Anterior cingulate cortex (tissue), 58 donors: ENCODE results near the gene CACNA1I.

Source experiments
- DNase-seq, 58 donors: peaks; one replicate each; lab custom pipeline; 2025; lab: John Stamatoyannopoulos, UW

The CACNA1I gene

DNA sequence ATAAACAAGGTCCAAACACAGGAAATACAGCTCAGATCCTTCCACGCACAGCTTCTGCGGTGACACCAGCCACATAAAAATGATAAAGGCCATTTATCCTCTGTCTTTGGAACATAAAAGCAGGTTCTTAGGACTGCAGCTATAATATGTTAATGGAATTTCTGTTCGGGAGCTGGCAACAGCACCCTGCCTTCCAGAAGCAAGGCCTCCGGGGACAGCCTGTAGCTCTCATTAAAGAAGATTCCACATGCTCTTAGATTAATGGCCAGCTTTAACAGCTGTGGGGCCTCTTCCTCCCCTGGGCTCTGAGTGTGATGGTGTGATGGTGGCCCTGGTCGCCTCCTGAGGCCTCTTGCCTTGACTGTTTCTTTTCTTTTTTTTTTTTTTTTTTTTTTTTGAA lies 137.3 kb downstream of the CACNA1I start:
- DNase-seq = no peak

DNA sequence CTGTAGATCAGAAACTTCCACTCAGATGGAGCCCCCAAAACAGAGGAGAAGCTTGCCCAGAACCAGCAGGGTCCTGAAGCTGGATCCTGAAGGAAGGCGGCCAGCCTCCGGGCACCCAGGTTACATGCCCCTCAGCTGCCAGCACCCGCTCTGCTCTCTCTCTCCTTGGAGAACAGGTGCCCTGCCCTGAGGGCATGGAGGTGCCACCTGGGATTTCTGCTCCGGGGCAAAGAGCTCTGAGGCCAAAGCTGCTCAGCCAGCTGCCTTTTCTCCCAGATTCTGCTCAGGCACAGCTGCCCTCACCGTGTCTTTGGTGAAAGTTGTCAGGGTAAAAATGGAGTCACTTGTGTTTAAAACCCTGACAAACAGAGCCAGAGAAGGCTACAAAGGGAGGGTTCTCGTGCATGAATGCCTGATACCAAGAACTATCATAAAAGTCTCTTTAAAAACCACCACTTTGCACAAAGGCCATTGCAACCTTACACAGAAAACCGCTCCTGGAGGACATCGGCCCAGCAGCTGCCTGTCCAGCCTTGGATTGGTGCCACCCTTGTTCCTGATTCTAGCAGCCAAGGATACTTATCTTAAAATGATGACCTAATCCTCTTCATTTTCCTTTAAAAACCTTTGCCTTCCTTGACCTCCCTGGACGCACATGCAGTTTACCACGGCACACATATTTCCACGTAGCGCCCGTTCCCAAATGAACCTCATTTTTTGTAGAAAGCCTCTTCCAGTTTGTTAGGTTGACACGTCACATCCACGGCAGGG lies 140.0 kb downstream of the CACNA1I start:
- no peak for DNase-seq

DNA sequence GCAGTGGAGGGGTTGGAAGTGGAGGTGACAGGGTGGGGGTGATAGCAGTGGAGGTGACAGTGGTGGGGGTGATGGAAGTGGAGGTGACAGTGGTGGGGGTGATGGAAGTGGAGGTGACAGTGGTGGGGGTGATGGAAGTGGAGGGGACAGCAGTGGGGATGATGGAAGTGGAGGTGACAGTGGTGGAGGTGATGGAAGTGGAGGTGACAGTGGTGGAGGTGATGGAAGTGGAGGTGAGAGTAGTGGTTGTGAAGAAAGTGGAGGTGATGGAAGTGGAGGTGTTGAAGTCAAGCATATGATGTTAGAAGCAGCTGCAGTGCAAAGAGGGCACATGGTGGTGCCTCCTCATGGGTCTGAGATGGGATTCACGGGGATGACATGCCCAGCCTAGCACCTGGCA lies 141.5 kb downstream of the CACNA1I start:
- no peak for DNase-seq

DNA sequence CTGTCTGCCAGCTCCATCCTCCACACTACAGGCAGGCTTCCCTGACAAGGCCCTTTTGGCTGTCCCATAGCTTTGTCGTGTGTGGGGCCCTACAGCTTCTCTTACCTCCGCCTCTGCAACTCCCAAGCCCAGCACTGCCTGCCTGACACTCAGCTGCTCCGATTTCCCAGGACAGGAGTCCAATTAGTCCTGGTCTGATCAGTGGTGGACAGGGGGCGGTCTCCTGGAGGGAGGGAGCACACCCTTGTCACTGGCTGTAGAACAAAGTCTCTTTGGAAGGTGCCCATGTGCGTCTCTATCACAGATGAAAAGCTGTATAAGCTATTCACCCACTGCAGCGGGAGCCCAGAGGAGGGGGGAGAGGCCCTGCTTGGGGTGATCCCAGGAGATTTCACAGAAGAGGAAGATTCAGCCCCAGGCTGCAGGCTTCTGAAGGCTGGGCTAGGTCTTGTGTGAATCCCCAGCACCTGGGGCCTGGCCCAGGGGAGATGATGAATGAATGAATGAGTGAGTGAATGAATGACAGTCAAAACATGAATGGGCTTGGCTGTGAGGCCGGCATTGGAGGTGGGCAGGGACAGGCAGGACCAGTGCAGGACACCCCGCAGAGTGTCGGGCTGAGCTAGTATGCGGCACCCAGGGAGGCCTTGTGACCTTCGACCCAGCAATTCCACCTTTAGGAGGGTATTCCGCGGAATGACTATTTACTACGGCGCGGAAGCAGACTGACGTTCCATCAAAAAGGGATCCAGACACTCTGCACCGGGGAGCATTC lies 142.4 kb downstream of the CACNA1I start:
- DNase-seq = no peak

DNA sequence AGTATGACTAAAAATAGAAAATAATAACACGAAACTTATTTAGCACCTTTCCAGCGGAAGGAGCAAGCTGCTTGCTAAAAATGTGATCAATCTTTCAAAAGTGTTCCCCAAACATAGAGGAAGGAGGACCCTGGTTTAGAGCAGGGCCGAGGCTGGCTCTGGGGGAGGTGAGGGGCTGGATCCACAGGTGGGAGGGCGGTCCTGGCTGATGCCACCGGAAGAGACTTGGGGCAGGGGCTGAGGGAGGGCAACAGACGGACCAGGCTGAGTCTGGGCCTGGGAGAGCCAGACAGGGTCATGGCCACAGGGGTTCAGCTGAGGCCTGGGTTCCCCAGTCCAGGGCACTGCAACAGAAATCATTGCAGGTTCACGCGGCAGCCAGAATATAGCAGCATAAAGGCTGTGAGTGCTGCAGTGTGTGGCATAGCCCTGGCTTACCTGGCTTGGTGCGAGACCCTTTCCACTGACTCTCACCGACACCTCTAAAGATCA lies 143.3 kb downstream of the CACNA1I start:
- DNase-seq = no peak

DNA sequence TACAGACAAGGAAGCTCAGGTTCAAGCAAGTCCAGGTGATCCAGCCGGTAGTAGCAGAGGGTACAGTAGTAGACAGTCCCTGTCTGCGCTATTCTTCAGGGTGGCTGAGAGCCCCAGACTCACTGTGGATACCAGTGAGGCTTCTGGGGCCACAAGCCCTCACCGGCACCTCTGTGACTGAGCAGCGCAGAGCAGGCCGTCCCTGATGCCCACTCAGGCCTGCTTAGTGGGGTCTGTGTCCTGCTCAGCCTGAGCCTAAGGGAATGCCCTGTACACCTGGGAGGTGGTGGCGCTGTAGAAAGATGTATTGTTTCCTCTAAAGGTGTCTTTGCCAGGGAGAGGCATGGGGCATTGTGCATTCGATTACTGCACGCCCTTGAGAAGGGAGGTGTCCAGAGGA lies 143.8 kb downstream of the CACNA1I start:
- no peak for DNase-seq

DNA sequence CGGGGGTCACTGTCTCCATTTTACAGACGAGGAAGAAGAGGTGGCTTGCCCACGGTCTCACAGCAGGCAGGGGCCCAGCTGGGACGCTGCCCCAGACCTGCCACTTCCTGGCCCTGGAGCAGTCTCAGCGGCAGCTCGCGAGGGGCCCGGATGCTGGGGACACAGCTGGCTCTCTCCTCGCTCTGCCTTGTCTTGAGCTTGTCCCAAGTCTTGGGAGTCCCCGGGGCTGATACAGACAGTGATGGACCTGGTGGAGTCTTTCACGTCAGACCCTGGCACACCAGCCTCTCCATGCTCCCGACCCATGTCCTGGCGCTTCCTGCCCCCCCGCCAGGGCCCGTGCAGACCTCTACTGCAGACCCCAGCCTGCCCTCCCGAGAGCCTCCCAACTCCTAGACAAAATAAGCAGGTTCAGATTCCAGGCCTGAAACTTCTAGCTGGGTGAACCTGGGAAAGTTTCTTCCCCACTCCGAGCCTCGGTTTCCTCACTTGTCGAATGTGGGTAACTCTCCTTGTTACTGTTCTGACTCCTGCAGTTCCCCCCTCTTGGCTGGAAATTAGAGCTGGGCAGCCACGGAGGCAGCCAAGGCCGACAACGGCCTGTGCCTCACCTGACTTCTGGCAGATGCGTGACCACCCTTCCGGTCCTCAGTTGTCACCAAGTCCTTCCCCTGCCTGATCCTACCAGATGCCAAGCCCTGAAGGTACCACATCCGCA lies 145.4 kb downstream of the CACNA1I start:
- DNase-seq = no peak

DNA sequence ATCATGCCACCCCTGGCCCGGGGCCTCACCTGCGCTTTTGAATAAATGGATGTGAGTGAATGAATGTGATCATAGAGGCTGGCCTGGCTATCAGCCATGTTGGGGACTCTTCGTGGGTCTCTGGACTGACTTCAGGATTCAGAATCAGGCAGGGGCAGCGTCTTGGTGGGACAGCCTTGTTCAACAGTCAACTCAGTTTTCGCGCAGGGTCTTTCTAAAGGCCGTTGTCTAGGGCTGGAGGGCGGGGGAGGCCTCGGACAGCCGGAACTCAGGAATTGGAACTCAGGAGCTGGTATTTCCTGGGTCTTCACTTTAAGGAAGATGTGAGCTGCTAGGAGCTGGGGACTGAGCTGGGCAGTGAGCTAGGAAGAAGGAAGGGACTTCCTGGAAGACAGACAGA lies 146.0 kb downstream of the CACNA1I start:
- no peak for DNase-seq

DNA sequence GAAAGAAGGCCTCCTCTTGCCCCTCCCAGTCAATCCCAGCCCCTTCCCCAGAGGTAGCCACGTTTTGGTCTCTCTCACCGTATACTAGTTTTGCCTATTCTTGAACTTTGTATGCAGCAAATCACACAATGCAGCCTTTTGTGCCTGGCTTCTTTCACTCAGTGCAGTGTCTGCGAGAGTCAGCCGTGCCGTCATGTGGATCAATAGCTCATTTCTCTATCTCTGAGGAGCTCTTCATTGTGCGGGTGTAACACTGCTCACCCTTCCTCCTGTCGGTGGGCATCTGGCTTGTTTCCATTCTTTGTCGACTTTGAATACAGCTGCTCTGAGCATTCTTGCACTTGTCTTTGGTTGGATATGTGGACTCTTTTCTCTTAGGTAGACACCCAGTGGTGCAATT lies 146.5 kb downstream of the CACNA1I start:
- peak in 15 of 58 donors; percentile 3 to 41 (median 14) for DNase-seq

DNA sequence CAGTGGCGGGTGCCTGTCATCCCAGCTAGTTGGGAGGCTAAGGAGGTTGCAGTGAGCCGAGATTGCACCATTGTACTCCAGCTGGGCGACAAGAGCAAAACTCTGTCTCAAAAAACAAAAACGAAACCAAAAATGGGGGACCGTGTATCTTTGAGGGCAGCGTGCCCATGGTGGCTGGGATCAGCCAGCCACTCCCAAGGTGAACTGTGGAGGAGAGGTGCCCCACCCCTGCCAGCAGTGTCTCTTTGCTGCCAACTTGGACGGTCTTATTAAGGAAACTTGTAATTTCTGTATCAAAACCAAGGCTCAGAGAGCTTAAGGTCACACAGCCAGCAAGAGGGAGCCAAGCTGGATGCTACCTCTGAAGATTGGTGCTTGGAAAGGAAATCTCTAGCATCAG lies 147.7 kb downstream of the CACNA1I start:
- DNase-seq = no peak

DNA sequence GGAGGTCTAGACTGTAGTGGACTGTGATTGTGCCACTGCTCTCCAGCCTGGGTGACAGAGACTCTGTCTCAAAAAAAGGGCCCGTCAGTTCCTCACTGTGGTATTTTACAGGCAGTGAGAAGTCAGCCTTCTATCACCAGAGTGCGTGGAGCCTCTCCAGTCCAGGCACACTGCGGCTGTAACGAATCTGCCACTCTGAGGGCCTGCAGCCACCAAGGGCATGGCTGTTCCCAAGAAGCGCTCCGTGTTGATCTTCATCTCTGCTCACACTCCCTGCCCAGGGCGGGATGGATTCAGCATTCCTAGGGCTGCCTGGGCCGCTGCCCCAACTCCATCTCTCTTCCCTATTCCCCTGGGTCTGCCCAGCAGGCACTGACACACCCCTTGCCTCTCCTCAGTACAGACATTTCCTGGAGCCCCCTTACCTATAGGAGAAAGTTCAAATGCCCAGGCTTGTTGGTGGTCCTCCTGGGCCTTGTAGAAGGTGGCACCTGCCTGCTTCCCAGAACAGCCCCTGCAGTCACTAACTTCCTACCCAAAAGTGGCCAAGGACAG lies 148.4 kb downstream of the CACNA1I start:
- no peak for DNase-seq

DNA sequence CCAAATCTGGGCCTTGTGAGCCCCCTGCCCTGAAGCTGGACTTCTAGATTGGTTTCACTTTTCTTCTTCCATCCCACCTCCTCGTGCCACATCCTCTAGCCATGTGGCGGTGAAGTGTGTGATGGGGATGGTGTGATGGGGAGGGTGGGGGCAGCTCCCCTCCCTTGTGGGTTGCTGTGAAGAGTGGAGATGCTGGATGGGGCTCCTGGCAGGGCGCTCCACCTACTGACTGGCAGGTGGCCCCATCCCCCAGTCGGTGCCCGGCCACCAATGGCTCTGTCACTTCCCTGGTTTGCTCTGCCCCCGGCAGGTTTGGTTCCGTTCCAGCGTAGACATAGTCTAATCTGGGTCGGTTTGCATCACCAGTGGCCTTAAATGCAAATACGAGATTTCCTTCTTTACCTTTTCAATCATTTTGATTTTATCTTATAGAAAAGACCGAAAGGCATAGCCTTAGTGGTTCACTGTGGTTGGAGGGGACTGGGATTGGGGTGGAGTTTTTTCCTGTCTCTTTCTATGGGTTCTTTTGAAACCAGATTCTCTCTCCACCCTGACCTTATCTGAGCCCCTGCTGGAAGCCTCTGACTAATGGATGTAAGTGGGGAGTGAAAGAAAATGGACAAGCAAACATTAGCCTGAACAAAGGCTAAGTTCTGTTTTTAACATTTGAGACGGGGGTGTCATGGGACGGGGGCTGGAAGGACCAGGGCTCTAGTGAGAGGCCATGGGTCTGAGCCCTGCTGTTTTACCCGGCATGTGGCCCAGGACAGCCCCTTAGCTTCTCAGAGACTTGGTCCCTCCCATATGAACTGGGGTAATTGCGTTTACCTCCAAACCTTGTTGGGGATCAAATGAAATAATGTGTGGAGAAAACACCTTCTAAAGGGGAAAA lies 149.3 kb downstream of the CACNA1I start:
- no peak for DNase-seq

DNA sequence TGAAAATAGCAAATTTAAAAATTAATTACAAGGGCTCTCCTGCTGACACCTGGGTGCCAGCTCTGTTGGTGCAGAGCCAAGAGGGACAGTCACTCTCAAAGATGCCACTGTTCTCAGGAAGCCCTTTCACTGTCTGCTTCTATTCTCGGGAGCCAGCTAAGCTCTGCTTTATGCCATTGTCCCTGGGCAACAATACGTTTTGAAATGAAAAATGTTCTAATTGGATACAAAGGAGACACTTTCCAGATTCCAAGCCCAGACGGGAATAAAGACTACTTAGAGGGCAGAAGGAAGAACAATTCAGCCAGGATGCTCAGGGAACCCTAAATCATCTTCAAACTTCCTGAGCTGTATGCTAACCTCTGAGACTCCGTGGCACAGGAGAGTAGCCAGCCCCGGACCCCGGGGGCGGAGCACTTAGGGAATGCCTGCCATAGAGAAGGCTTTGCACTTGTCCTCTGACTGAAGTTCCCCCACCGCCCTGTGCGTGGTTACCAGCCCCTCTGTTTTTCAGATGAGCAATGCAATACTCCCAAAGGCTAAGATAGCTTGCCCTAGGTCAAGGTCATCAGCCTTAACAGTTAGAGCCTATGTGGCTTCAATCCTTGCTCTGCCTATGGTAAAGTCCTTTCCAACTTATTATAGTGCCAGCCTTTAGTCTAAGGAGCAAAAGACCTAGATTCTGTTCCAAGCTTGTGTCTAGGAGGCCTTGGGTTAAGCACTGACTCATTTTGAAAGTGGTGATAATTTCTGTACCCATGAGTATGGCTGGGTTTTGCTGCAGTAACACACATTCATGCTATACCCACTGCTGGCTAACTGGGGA lies 150.9 kb downstream of the CACNA1I start:
- DNase-seq = peak in 2 of 58 donors; percentile 3 to 18

DNA sequence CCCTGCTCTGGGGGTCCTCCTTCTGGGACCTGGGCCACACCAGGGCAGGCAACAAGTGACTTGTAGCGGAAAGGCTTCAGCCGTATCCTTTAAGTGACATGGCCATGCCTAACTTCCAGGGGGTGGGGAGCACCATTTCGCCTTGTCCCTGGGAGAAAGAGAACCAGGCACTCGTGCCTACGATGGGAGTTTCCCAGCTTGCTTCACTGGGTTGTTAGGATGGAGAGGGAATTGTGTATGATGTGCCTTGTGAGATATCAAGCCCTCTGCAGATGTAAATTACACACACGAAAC lies 151.4 kb downstream of the CACNA1I start:
- no peak for DNase-seq

DNA sequence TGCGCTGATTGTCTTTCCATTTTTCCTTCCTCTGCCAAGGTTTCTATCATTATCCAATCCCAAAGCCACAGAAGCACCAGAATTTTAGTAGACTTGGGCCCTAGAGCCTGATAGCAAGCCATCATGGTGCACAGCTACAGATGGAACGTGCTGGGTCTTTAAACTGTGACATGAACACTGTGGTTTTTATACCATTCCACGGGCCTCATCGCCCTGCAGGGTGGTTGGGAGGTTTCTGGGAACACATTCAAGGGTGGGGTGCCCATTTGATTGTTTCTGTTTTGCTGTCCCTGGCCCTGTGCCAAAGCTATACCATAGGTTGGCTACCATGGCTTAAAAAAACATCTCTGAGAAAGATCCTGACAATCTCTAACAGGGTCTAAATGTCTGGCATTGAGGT lies 151.9 kb downstream of the CACNA1I start:
- no peak for DNase-seq

DNA sequence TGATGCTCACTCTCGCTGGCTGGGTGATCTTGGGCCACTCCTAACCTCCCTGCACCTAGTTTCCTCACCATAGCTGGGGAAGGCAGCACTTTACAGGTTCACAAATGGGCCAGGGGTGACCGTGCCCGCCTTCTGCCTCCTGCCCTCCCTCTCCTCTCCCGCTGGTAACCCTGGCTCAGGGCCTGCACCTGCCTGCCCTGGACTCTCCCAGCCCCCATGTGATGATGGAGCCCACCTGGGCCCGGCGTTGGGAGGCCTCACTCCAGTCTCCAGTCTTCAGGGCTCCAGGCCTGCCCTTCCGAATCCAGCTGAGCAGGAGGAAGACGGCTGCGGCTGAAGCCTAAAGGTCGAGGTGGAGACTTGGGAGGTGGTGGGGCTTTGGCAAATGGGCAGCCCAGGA lies 152.9 kb downstream of the CACNA1I start:
- no peak for DNase-seq

DNA sequence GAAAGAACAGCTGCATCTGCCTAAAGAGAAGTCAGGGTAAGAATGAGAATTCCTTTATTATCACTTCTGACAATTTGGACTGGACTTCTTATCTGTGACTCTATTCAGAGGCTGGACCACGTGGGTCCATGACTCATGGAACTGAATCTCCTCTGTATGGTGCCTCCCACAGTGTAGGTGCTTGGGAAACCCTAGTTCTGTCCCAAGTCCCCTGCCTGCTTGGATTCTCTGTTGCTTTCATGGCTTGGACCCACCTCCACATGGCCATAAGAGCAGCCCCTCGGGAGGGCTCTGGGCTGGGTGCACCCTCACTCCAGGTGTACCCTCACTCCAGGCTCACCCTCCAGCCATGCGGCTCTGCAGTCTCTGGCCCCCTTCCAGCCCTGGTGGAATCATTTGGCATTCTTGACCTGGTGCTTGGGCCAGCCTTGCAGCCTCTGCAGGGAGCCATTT lies 153.4 kb downstream of the CACNA1I start:
- peak in 1 of 58 donors; percentile 1 for DNase-seq

DNA sequence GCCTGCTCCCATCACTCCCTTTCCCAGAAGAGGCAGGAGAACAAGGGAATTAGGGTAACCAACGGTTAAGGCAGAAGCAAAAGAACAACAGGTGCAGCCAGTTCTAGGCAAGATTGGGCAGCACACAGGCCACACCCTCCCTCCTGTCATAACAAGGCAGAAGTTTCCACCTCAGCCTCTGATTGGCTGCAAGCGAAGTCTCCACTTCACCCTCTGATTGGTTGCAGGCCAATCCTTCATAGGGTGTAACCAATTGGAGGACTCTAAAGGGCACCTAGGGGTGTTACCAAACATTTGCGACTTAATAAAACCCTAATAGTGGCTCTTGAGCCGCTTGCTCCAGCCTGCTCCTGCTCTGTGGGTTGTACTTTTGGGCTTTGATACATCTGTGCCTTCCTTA lies 153.8 kb downstream of the CACNA1I start:
- no peak for DNase-seq

DNA sequence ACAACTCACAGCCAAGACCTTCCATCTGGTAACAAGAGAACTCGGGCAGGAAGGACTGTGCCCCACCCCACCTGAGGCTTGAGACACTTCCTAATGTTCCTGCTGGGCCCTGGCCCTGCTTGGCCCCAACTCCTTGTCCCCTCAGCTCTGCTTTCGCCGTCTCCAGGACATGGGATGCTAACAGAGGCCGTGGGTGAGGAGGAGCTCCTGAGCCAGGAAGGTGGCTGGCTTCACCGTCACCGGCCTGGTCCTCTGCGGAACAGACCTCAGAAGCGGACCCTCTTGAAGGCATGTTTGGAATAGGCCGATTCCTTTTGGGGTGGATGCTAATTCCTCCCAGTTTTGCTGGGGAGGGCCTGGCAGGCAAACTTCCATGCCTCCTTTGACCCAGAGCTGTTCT lies 154.3 kb downstream of the CACNA1I start:
- no peak for DNase-seq
